HG03439 (cell line): ENCODE data around the gene NUP210.

ENCODE experiments used
- ATAC-seq: cut with Tn5 transposase; IDR thresholded peaks from one replicate; pipeline ENCODE4 v1.9.1; 2021; ENCODE audit warnings: mild to moderate bottlenecking, moderate library complexity; ENCODE audit not compliant: unreplicated experiment

Gene NUP210

GRCh38 chr3:13407926-13408325 is 12.2 kb downstream of the NUP210 start:
- ATAC-seq = no peak

GRCh38 chr3:13407475-13407874 is 12.6 kb downstream of the NUP210 start:
- no peak for ATAC-seq

- no peak for ATAC-seq
Observed at GRCh38 chr3:13406190-13406589, 13.9 kb downstream of the NUP210 start.

- no peak for ATAC-seq
Observed at GRCh38 chr3:13405614-13406013, 14.5 kb downstream of the NUP210 start.

DNA sequence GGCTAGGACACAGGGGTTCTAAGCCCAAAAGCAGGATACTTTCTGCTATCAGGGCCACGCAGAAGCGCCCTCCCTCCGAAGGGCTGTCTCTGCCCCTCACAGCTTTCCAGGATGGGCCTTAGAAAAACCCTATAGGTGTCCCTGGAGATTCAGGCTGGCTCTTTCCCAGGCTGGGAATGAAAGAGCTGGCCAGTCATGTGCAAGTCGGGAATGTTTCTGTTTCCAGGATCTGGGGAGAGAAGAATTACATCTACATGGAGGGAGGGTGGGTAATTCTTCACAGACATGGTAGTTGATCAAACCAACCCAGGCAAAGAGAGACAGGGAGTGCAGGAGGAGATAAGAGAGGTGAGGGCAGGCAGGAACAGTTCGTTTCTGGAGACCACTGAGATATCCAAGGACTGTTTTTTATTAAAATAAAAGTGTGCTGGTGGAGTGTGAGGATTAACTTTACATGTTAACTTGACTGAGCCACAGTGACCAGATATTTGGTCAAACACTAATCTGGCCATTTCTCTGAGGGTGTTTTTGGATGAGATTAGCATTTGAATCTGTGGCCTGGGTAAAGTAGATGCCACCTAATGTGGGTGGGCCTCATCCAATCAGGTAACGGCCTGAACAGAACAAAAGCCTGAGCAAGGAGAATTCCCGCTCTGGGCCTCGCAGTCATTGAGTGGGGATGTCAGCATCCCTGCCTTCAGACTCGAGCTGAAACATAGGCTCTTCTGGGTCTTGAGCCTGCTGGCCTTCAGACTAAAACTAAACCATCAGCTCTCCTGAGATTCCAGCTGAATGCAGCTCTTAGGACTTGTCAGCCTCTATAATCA is 15.3 kb downstream of the NUP210 start:
- no peak for ATAC-seq

GRCh38 chr3:13403847-13404246 is 16.3 kb downstream of the NUP210 start:
- no peak for ATAC-seq

GRCh38 chr3:13403213-13403819 is 16.8 kb downstream of the NUP210 start:
- ATAC-seq = no peak

GRCh38 chr3:13401149-13401548 is 19.0 kb downstream of the NUP210 start:
- no peak for ATAC-seq

DNA sequence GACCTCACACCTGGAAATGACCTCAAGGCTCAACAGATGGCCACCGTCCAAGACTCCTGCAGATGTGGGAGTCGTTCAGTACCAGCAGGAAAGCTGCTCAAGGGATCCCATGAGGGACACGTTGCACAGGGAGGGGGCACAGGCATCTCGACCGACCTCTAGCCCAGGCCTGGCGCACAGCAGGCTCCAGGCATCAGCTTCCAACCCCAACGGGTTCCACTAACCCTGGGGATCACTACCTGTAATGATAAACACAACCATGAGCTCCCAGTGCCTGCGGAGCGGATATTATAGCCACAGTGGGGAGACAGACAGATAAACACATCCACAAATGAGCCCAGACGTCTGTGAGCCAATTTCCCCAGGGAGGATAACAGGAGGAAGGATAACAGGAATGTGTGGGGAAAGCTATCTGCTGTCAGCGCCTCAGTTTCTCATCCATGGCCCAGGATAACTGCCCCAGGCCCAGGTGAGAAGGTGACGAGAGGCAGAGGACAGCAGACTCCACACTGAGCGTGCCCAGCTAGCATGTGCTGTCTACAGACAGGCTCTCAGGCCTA is 19.9 kb downstream of the NUP210 start:
- ATAC-seq = no peak

- ATAC-seq = no peak
Observed at GRCh38 chr3:13399603-13400002, 20.5 kb downstream of the NUP210 start.

DNA sequence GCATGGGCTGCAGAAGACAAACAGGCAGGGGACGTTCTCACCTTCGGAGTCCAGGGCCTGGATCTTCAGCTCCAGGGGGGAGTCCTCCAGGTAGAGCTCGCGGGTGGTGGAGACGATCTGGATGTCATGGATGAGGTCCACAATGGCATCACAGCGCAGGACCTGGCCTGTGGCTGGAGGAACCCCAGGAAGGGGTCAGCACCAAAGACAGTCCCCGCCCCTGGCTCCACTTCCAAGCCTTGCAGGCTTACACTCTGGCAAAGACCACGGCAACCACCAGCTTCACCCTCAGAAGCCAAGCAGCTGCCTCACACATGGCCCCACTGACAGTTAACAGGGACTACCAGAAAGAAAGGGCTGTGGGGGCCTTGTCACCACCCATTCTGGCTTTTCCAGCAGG is 22.8 kb downstream of the NUP210 start:
- ATAC-seq = no peak

- no peak for ATAC-seq
Observed at GRCh38 chr3:13394363-13394762, 25.8 kb downstream of the NUP210 start.

DNA sequence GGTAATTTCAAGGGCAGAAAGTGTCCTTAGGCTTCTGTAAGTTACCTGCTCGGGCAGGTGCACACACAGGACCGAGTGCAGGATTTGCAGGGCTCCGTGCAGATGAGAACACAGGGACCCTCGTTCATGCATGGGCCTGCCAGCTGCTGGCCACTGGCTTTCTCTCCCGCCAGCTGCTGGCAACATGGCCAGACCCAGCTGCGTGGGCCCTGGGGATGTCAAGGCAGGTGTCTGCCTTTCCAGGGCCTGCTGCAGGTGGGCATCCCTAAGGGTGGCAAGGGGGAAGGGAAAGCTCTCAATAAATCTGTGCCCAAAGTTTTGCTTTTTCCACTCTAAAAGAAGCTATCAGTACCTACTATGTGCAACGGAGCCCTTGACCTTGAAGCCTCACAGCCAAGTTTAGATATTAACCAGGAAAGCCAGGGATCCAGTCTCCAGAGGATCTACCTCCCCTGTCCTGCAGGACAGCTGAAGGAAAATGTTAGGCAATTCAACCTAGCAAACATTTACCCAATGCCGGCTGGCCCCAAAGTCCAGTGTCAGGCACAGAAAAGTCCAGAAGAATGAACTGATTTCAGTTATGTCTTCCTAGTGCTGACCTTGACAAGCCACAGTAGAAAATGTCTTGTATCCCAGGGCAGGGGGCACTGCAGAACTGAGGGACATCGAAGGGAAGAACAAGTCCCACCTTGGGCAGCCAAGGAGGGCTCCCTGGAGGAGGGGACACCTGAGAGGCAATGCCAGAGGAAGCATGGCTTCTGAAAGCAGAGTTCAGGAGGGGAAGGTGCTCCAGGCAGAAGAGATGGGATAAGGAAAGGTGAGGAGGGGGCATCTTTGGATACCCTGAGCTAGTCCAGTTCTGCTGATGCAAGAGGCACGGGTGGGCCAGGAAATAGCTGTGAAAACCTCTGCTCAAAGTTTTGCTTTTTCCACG is 26.4 kb downstream of the NUP210 start:
- ATAC-seq = no peak

DNA sequence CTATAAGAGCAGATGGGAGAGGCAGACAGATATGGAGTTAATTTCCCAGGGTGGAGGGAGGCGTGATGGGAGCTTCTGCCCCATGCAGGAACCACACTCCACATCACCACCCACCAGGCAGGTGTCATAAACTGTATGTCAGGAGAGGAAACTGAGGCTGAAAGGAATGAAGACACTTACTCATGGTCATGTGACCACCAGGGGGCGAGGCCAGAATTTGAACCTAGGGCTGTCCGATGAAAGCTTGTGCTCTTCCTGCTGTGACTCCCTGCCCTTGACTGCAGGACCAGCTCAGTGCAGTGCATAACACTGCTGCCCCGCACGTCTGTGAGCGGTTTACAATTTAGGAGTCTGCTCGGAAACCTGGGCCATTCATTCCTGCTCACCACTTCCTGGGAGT is 28.8 kb downstream of the NUP210 start:
- no peak for ATAC-seq

DNA sequence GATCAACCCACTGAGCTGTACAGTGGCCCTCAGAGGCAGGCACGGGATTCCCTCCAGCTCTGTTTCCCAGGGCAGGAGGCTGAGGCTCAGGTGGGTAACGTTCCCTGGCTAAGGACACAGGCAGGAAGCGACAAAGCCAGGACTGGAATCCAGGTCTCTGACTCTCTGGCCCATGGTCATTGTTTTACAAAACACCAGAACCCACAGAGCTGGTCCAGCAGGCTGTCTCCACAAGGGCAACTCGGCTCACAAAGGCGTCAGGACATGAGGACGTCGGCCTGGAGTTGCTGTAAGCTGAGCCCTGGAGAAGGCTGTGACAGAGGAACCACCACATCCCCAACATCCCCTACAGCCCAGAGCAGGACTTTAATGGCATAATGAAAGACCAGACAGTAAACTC is 30.7 kb downstream of the NUP210 start:
- no peak for ATAC-seq

DNA sequence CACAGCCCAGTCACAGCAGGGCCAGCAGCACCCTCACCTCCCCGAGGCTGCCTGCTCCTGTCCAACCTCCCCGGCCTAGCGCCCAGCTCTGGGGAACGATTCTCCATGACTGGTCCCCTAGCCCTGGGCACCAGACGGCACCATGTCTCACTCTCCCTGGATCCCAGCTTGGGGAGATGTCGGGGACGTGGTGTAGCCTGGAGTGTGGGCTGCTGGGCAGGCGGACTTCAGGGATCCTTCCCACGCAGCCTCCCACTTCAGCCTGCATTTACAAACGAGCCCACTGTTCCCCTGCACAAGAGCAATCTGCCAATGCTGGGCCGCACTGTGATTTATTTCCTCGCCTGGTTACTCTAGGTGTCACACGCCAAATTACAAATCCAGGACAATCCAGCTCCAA is 31.3 kb downstream of the NUP210 start:
- no peak for ATAC-seq

GRCh38 chr3:13385373-13385965 is 34.7 kb downstream of the NUP210 start:
- no peak for ATAC-seq

DNA sequence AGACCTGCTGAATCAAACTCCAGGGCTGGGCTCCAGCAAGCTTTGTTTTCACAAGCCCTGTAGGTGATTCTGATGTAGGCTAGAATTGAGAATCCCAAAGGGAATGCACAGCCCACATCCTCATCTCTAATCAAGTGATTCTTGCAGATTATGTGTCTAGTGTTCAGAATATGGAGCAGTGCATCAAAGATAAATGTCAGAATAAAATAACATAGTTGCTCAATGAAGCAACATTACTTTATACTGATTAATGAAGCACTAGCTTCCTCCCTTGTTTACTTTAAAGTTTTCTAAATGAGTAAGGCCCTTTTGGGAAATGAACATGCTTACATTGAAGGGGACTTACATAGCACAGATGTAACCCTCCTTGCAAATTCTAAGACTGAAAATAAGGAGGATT is 39.2 kb downstream of the NUP210 start:
- ATAC-seq = no peak

- ATAC-seq = no peak
Observed at GRCh38 chr3:13379201-13379830, 40.8 kb downstream of the NUP210 start.

GRCh38 chr3:13378155-13378554 is 42.0 kb downstream of the NUP210 start:
- ATAC-seq = no peak
